Kidney (tissue), 14 donors: Measurements from ENCODE around the gene VPS33B. TPM values are rescaled to one million over a fixed set of nuclear protein-coding genes. Genes with fewer than 3 reads are reported as not detected.

Source experiments
- DNase-seq, 5 donors: peaks; one replicate each; pipeline ENCODE4 v3.0.0-alpha.2; 2013 to 2020
- FAIRE-seq: peaks from 2 replicates; lab custom pipeline; 2012; peaks lifted over from hg19 to GRCh38; lab: Jason Lieb, UNC
- H3K27ac ChIP-seq, 2 donors: one replicate each; pipeline ENCODE4 v1.7.0; 2013; ENCODE audit warnings: low read depth in 2 of 2, low read length in 2 of 2, inconsistent platforms in 1 of 2
- H3K27me3 ChIP-seq: one replicate; pipeline ENCODE4 v1.7.1; 2013; ENCODE audit warnings: low read length, inconsistent platforms; ENCODE audit not compliant: control insufficient read depth, insufficient read depth
- H3K36me3 ChIP-seq, 3 donors: one replicate each; pipeline versions ENCODE4 v1.7.0 to v1.7.1; 2013; ENCODE audit warnings: low read length in 3 of 3, control low read depth in 1 of 3, inconsistent platforms in 1 of 3; ENCODE audit not compliant: insufficient read depth in 3 of 3, control insufficient read depth in 2 of 3
- H3K4me1 ChIP-seq, 3 donors: one replicate each; pipeline versions ENCODE4 v1.7.0 to v1.7.1; 2013; ENCODE audit warnings: low read length in 3 of 3, inconsistent platforms in 1 of 3, low read depth in 1 of 3; ENCODE audit not compliant: control insufficient read depth in 2 of 3, insufficient read depth in 2 of 3
- H3K4me3 ChIP-seq, 3 donors: one replicate each; pipeline versions ENCODE4 v1.7.0 to v1.8.1; 2013; ENCODE audit warnings: low read length in 3 of 3, control low read depth in 1 of 3, inconsistent platforms in 1 of 3
- H3K9ac ChIP-seq, 3 donors: one replicate each; pipeline versions ENCODE4 v1.7.0 to v1.7.1; 2013; ENCODE audit warnings: low read length in 3 of 3, control low read depth in 1 of 3, inconsistent platforms in 1 of 3
- H3K9me3 ChIP-seq, 3 donors: one replicate each; pipeline versions ENCODE4 v1.7.0 to v1.7.1; 2013; ENCODE audit warnings: low read length in 3 of 3, control low read depth in 1 of 3, inconsistent platforms in 1 of 3; ENCODE audit not compliant: control insufficient read depth in 2 of 3, insufficient read depth in 1 of 3
- CTCF ChIP-seq: IDR thresholded peaks from 3 replicates; pipeline ENCODE4 v1.5.1; 2012; ENCODE audit warnings: mild to moderate bottlenecking, moderate library complexity, borderline replicate concordance; ENCODE audit not compliant: insufficient read depth; ENCODE audit errors: extremely low read depth
- intact Hi-C: fragments of 100-400 bp; cut with DNase I; formaldehyde crosslinking; loops from one replicate; pipeline ENCODE4 v1.11.1; 2022
- polyA plus RNA-seq: library from polyadenylated mRNA; stranded (reverse); fragments of 350-450 nt; fragmentation: Illumina TruSeq; extraction: RNeasy Lipid Tissue Mini Kit (QIAGEN cat#74804); gene quantifications from one replicate; pipeline ENCODE4 v1.2.3, GENCODE V29; 2014; ENCODE audit warnings: low read depth, low replicate concordance; ENCODE audit not compliant: insufficient read depth
- total RNA-seq: library from RNA; stranded (reverse); fragmentation: NEBNext Ultra II Directional; extraction: Animal tissue kit (Norgen Biotek cat#: 25700); gene quantifications from one replicate; pipeline ENCODE4 v1.2.1, GENCODE V29; 2021
- donor health status: control.
- donor health status: control.
- donor health status: control.
- donor health status: control.
- donor health status: control.
- donor health status: DM: yes; HTN: yes; CAD: no.
- donor health status: Normal renal cell carcinoma (clear cell type).

Gene VPS33B
- total and polyA plus RNA-seq, 2 donors from 2014 or later: 15.5 to 18.5 TPM

- Histone ChIP-seq H3K27me3 (no peaks in the 10 kb centered on the region), H3K36me3 (peaks cover 0 to 14% (median 9%) of the 10 kb centered on the region in 3 donors), H3K9ac (peak within 1 kb of the TSS; percentile 72 to 87 (median 82)), H3K27ac (peak within 1 kb of the TSS; percentile 87 to 92), H3K9me3 (no peaks in the 10 kb centered on the region), H3K4me1 (peaks cover 0 to 12% (median 5%) of the 10 kb centered on the region in 3 donors), H3K4me3 (peak within 1 kb of the TSS; percentile 85 to 95 (median 85))
- peak; percentile 13 for FAIRE-seq
- peak; percentile 94 to 98 (median 97) for DNase-seq
- intact Hi-C loops: no loop called here
- TF ChIP-seq CTCF: no peak
Observed at GRCh38 chr15:90954712-90955623, 67.4 kb downstream of the VPS33B start, which contains the start of gene RCCD1. TSS of gene RCCD1 (plus strand) at chr15:90954884. CDS start at chr15:90956735, 1,851 bp downstream.

GRCh38 chr15:90953947-90954711 lies 68.3 kb downstream of the VPS33B start:
- peak overlapping the region in 1 of 3 donors; percentile 95 for H3K4me3 ChIP-seq
- no peak for FAIRE-seq
- peaks cover 0 to 12% (median 5%) of the 10 kb centered on the region in 3 donors for H3K4me1 ChIP-seq
- H3K36me3 ChIP-seq: peaks cover 0 to 19% (median 13%) of the 10 kb centered on the region in 3 donors
- H3K9ac ChIP-seq: no peak overlapping the region
- H3K9me3 ChIP-seq: no peaks in the 10 kb centered on the region
- H3K27me3 ChIP-seq: no peaks in the 10 kb centered on the region
- intact Hi-C loops: no loop called here
- TF ChIP-seq CTCF: no peak
- peak in 1 of 5 donors; percentile 55 for DNase-seq
- peak overlapping the region in 1 of 2 donors; percentile 2 for H3K27ac ChIP-seq

GRCh38 chr15:90952901-90953677 lies 69.3 kb downstream of the VPS33B start:
- peaks cover 0 to 20% (median 16%) of the 10 kb centered on the region in 3 donors for H3K36me3 ChIP-seq
- H3K27me3 ChIP-seq: no peaks in the 10 kb centered on the region
- peaks cover 0 to 12% (median 5%) of the 10 kb centered on the region in 3 donors for H3K4me1 ChIP-seq
- peak in 1 of 5 donors; percentile 70 for DNase-seq
- TF ChIP-seq CTCF: no peak
- H3K27ac ChIP-seq: no peak overlapping the region
- intact Hi-C loops: no loop called here
- no peaks in the 10 kb centered on the region for H3K9me3 ChIP-seq
- no peak overlapping the region for H3K4me3 ChIP-seq
- no peak for FAIRE-seq
- no peak overlapping the region for H3K9ac ChIP-seq
